ENCODE data around the gene NSD1. TPM values are rescaled to one million over a fixed set of nuclear protein-coding genes. Genes with fewer than 3 reads are reported as not detected.

NSD1 gene
- total RNA-seq, 3 donors from 2014 or later = 37.7 to 52.2 (median 38.6) TPM

DNA sequence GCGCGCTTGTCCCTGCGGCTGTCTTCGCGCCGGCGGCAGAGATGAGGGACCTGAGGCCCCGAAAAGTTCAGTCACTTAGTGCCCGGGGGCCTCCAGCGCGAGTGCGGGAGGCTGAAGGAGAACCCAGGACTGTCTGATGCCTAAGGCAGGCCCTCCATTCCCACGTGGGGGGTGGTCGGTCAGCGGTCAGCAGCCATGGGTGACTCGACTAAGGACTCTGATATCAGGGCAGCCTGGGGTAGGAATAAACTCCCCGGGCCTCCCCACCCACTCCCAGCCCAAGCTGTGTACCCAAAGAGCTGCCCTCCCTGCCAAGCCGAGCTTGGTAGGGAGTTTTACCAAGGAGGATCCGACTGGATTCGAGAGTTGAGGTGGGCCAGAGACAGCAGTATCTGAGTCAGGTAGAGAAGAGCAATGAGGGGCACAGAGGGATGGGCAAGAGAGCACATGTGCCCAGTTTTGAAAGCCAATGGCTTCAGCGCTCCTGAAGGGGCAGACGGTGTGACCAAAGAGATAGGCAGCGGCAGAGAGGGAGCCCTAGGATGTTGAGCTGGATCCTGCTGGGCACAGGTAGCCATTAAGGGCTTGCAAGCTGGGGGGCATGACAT, 46.1 kb upstream of the NSD1 start:
- Histone ChIP-seq H3K9me3 (no peaks in the 10 kb centered on the region), H3K4me3 (peak overlapping the region; percentile 26 to 65 (median 55)), H3K27me3 (no peaks in the 10 kb centered on the region), H3K4me1 (peaks cover 5 to 6% of the 10 kb centered on the region in 2 donors), H3K27ac (no peak overlapping the region), H3K36me3 (no peaks in the 10 kb centered on the region)
- DNase-seq (ENCODE audit: low spot score in 2 of 2) = no peak
- intact Hi-C loops (cut with DNase I; ENCODE audit: low total_unique reads) = no loop called here
- no peak for TF ChIP-seq POLR2A (IDR thresholded peaks at IDR 0.05)
- TF ChIP-seq, protein P1, sequence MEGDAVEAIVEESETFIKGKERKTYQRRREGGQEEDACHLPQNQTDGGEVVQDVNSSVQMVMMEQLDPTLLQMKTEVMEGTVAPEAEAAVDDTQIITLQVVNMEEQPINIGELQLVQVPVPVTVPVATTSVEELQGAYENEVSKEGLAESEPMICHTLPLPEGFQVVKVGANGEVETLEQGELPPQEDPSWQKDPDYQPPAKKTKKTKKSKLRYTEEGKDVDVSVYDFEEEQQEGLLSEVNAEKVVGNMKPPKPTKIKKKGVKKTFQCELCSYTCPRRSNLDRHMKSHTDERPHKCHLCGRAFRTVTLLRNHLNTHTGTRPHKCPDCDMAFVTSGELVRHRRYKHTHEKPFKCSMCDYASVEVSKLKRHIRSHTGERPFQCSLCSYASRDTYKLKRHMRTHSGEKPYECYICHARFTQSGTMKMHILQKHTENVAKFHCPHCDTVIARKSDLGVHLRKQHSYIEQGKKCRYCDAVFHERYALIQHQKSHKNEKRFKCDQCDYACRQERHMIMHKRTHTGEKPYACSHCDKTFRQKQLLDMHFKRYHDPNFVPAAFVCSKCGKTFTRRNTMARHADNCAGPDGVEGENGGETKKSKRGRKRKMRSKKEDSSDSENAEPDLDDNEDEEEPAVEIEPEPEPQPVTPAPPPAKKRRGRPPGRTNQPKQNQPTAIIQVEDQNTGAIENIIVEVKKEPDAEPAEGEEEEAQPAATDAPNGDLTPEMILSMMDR (IDR thresholded peaks at IDR 0.05) = no peak
- TF ChIP-seq POLR2AphosphoS5 (IDR thresholded peaks at IDR 0.05) = no peak

DNA sequence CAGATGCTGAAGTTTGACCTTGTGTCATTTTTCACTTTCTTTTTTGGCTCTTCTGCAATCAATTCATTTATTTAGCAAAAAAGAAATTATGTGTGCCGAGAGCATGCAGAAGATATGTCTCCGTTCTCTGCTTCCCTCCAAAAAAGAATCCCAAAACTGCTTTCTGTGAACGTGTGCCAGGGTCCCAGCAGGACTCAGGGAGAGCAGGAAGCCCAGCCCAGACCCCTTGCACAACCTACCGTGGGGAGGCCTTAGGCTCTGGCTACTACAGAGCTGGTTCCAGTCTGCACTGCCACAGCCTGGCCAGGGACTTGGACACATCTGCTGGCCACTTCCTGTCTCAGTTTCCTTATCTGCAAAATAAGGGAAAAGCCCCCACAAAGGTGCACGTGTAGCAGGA, 44.4 kb upstream of the NSD1 start:
- Histone ChIP-seq H3K27me3 (no peaks in the 10 kb centered on the region), H3K9me3 (no peaks in the 10 kb centered on the region), H3K4me1 (peaks cover 5 to 6% of the 10 kb centered on the region in 2 donors), H3K36me3 (no peaks in the 10 kb centered on the region), H3K4me3 (no peak overlapping the region), H3K27ac (no peak overlapping the region)
- TF ChIP-seq POLR2A (IDR thresholded peaks at IDR 0.05) (no peak), POLR2AphosphoS5 (IDR thresholded peaks at IDR 0.05) (no peak)
- TF ChIP-seq, protein P1 (IDR thresholded peaks at IDR 0.05) = no peak
- DNase-seq (ENCODE audit: low spot score in 2 of 2) = no peak
- intact Hi-C loops (cut with DNase I; ENCODE audit: low total_unique reads) = no loop called here

DNA sequence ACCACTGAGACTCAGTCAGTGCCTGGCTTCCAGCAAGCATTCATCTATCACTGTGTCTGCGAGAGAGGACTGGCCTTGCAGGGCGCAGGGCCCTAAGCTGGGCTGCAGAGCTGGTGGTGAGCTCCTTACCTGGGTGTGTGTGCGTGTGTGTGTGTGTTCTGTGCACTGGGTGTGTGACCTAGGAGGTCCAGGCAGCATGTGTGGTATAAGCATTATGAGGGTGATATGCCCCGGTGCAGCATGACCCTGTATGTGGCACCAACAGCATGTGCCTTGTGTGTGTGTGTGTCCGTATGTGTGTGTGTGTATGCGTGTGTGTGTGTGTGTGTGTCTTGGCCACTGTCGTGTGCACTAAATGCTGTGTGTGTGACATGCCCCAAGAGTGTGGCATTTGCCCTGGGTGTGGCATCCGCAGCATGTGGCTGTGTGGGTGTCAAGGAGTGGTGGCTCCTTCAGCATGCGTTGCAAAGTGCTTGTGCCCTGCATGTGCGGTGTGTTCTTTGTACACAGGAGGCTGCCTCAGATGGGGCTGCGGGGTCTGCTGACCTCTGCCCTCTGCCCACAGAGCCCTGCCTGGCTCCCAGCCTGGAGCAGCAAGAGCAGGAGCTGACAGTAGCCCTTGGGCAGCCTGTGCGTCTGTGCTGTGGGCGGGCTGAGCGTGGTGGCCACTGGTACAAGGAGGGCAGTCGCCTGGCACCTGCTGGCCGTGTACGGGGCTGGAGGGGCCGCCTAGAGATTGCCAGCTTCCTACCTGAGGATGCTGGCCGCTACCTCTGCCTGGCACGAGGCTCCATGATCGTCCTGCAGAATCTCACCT, 43.5 kb upstream of the NSD1 start:
- H3K4me1 ChIP-seq = peaks cover 5 to 6% of the 10 kb centered on the region in 2 donors

DNA sequence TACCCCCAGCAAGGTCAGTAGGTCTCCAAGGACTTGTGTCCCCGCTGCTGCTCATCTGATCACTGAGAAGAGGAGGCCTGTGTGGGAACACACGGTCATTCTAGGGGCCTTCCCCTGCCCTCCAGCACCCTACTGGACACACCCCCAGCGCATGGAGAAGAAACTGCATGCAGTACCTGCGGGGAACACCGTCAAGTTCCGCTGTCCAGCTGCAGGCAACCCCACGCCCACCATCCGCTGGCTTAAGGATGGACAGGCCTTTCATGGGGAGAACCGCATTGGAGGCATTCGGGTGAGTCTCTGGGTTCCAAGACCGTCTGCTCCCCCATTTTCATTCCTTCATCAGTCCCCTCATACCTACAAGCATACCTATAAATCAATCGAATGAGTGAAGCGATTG, 42.8 kb upstream of the NSD1 start:
- Histone ChIP-seq H3K4me1 (peaks cover 5 to 6% of the 10 kb centered on the region in 2 donors), H3K27me3 (no peaks in the 10 kb centered on the region), H3K36me3 (no peaks in the 10 kb centered on the region), H3K27ac (no peak overlapping the region), H3K4me3 (no peak overlapping the region), H3K9me3 (no peaks in the 10 kb centered on the region)
- no peak for TF ChIP-seq POLR2AphosphoS5 (IDR thresholded peaks at IDR 0.05)
- no peak for TF ChIP-seq POLR2A (IDR thresholded peaks at IDR 0.05)
- TF ChIP-seq, protein P1 (IDR thresholded peaks at IDR 0.05) = no peak
- no peak for DNase-seq (ENCODE audit: low spot score in 2 of 2)
- intact Hi-C loops (cut with DNase I; ENCODE audit: low total_unique reads) = loop anchor here (5.0 kb wide), 1 partner anchor 1536 kb away; the partner anchor contains the start of gene CLK4

More for the DNA sequence above, 43.5 kb upstream of the NSD1 start:
- intact Hi-C loops (cut with DNase I; ENCODE audit: low total_unique reads) = loop anchor here (5.0 kb wide), 1 partner anchor 1537 kb away; the partner anchor contains the start of gene CLK4
- Histone ChIP-seq H3K27me3 (no peaks in the 10 kb centered on the region), H3K36me3 (no peaks in the 10 kb centered on the region), H3K4me3 (no peak overlapping the region), H3K27ac (no peak overlapping the region), H3K9me3 (no peaks in the 10 kb centered on the region)
- TF ChIP-seq, protein P1 (IDR thresholded peaks at IDR 0.05) = no peak
- TF ChIP-seq POLR2AphosphoS5 (IDR thresholded peaks at IDR 0.05) = no peak
- TF ChIP-seq POLR2A (IDR thresholded peaks at IDR 0.05) = no peak
- DNase-seq (ENCODE audit: low spot score in 2 of 2) = no peak

DNA sequence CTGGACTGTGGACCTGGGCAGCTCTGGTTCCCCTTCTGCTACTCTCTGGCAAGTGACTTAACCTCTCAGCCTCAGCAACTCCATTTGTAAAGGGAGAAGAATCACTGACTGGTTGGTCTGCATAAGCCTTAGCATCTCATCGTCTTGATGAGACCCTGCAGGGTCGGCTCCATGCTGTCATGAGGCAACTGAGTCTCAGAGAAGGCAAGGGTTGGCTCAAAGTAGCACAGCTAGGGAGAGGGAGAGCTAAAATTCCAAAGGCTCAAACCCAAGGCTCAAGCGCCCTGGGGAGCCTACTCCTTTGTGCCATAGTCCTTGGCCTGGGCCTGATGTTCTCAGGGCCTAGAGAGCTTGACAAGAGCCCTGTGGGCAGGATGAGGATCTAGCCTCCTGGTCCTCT, 42.3 kb upstream of the NSD1 start:
- TF ChIP-seq, protein P1 (IDR thresholded peaks at IDR 0.05) = no peak
- no peak for TF ChIP-seq POLR2AphosphoS5 (IDR thresholded peaks at IDR 0.05)
- no peak for TF ChIP-seq POLR2A (IDR thresholded peaks at IDR 0.05)
- no peak for DNase-seq (ENCODE audit: low spot score in 2 of 2)

More for the DNA sequence above, 42.3 kb upstream of the NSD1 start:
- Histone ChIP-seq H3K36me3 (no peaks in the 10 kb centered on the region), H3K4me1 (peaks cover 5 to 6% of the 10 kb centered on the region in 2 donors), H3K9me3 (no peaks in the 10 kb centered on the region), H3K27me3 (no peaks in the 10 kb centered on the region), H3K27ac (no peak overlapping the region), H3K4me3 (no peak overlapping the region)
- intact Hi-C loops (cut with DNase I; ENCODE audit: low total_unique reads) = loop anchor here (5.0 kb wide), 1 partner anchor 1536 kb away; the partner anchor contains the start of gene CLK4
